ENCODE results near the gene ATP9B.

DNA sequence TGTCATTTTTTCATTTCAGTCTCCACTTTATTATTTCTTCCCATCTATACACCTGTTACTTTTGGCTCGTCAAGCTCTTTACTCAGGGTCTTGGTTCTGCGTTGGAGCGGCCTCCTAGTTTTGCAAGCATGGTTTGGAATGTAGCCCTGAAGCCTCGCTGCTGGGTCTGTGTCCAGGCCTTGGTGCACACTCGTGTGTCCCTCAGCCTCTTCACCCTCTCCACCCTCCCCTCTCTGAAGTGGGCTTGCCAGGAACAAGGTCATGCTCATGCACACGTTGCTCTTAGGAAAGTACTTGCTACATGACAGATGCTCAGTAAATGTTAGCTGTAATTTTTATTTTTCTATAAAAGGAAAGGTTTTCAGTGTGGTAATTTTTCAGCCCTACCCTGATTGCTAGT is 147.0 kb downstream of the ATP9B start:
- TF ChIP-seq, protein P1, sequence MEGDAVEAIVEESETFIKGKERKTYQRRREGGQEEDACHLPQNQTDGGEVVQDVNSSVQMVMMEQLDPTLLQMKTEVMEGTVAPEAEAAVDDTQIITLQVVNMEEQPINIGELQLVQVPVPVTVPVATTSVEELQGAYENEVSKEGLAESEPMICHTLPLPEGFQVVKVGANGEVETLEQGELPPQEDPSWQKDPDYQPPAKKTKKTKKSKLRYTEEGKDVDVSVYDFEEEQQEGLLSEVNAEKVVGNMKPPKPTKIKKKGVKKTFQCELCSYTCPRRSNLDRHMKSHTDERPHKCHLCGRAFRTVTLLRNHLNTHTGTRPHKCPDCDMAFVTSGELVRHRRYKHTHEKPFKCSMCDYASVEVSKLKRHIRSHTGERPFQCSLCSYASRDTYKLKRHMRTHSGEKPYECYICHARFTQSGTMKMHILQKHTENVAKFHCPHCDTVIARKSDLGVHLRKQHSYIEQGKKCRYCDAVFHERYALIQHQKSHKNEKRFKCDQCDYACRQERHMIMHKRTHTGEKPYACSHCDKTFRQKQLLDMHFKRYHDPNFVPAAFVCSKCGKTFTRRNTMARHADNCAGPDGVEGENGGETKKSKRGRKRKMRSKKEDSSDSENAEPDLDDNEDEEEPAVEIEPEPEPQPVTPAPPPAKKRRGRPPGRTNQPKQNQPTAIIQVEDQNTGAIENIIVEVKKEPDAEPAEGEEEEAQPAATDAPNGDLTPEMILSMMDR (IDR thresholded peaks at IDR 0.05), result no peak
- TF ChIP-seq POLR2A (IDR thresholded peaks at IDR 0.05; ENCODE audit: low read depth) (no peak), POLR2AphosphoS5 (IDR thresholded peaks at IDR 0.05) (no peak), EP300 (IDR thresholded peaks at IDR 0.05) (no peak)
